ENCODE results near the gene FOCAD. TPM values are rescaled to one million over a fixed set of nuclear protein-coding genes. Genes with fewer than 3 reads are reported as not detected.

The FOCAD gene
- total RNA-seq, 1 donor from 2014 or later = 104 TPM

GRCh38 chr9:20684875-20685696 is 1.0 kb downstream of the FOCAD start:
- H3K4me3 Mint-ChIP-seq (ENCODE audit: unreplicated experiment) = peak overlapping the region; percentile 84
- H3K9me3 Mint-ChIP-seq (ENCODE audit: unreplicated experiment) = peaks cover 4% of the 10 kb centered on the region
- H3K4me1 Mint-ChIP-seq (ENCODE audit: low read depth, unreplicated experiment) = peaks cover 10% of the 10 kb centered on the region
- TF ChIP-seq CTCF (IDR thresholded peaks at IDR 0.05; ENCODE audit: partially characterized antibody, unreplicated experiment) = no peak
- no peaks in the 10 kb centered on the region for H3K36me3 Mint-ChIP-seq (ENCODE audit: unreplicated experiment)
- DNase-seq = no peak
- H3K27ac Mint-ChIP-seq (ENCODE audit: unreplicated experiment) = peak overlapping the region; percentile 83
- no peaks in the 10 kb centered on the region for H3K27me3 Mint-ChIP-seq (ENCODE audit: unreplicated experiment)

GRCh38 chr9:20685769-20686168 is 1.7 kb downstream of the FOCAD start:
- DNase-seq = no peak
- no peak overlapping the region for H3K27ac Mint-ChIP-seq (ENCODE audit: unreplicated experiment)

GRCh38 chr9:20689833-20690232 is 5.8 kb downstream of the FOCAD start:
- Mint-ChIP-seq H3K9me3 (ENCODE audit: unreplicated experiment) (peaks cover under 1% of the 10 kb centered on the region), H3K36me3 (ENCODE audit: unreplicated experiment) (no peaks in the 10 kb centered on the region), H3K4me1 (ENCODE audit: low read depth, unreplicated experiment) (peaks cover 3% of the 10 kb centered on the region), H3K27me3 (ENCODE audit: unreplicated experiment) (no peaks in the 10 kb centered on the region), H3K27ac (ENCODE audit: unreplicated experiment) (no peak overlapping the region), H3K4me3 (ENCODE audit: unreplicated experiment) (no peak overlapping the region)
- DNase-seq = no peak
- TF ChIP-seq CTCF (IDR thresholded peaks at IDR 0.05; ENCODE audit: partially characterized antibody, unreplicated experiment) = no peak

More at GRCh38 chr9:20685769-20686168, 1.7 kb downstream of the FOCAD start:
- Mint-ChIP-seq H3K4me3 (ENCODE audit: unreplicated experiment) (no peak overlapping the region), H3K9me3 (ENCODE audit: unreplicated experiment) (peaks cover 4% of the 10 kb centered on the region), H3K36me3 (ENCODE audit: unreplicated experiment) (no peaks in the 10 kb centered on the region), H3K4me1 (ENCODE audit: low read depth, unreplicated experiment) (peaks cover 10% of the 10 kb centered on the region), H3K27me3 (ENCODE audit: unreplicated experiment) (no peaks in the 10 kb centered on the region)
- TF ChIP-seq CTCF (IDR thresholded peaks at IDR 0.05; ENCODE audit: partially characterized antibody, unreplicated experiment) = no peak

GRCh38 chr9:20692554-20692953 is 8.5 kb downstream of the FOCAD start:
- Mint-ChIP-seq H3K9me3 (ENCODE audit: unreplicated experiment) (no peaks in the 10 kb centered on the region), H3K4me3 (ENCODE audit: unreplicated experiment) (no peak overlapping the region), H3K4me1 (ENCODE audit: low read depth, unreplicated experiment) (no peaks in the 10 kb centered on the region), H3K27me3 (ENCODE audit: unreplicated experiment) (no peaks in the 10 kb centered on the region), H3K36me3 (ENCODE audit: unreplicated experiment) (no peaks in the 10 kb centered on the region), H3K27ac (ENCODE audit: unreplicated experiment) (no peak overlapping the region)
- no peak for TF ChIP-seq CTCF (IDR thresholded peaks at IDR 0.05; ENCODE audit: partially characterized antibody, unreplicated experiment)
- no peak for DNase-seq

- Mint-ChIP-seq H3K4me1 (ENCODE audit: low read depth, unreplicated experiment) (no peaks in the 10 kb centered on the region), H3K9me3 (ENCODE audit: unreplicated experiment) (no peaks in the 10 kb centered on the region), H3K4me3 (ENCODE audit: unreplicated experiment) (no peak overlapping the region), H3K27ac (ENCODE audit: unreplicated experiment) (no peak overlapping the region), H3K27me3 (ENCODE audit: unreplicated experiment) (no peaks in the 10 kb centered on the region), H3K36me3 (ENCODE audit: unreplicated experiment) (no peaks in the 10 kb centered on the region)
- TF ChIP-seq CTCF (IDR thresholded peaks at IDR 0.05; ENCODE audit: partially characterized antibody, unreplicated experiment) = no peak
- DNase-seq = no peak
Measured at GRCh38 chr9:20693068-20693467, 9.0 kb downstream of the FOCAD start.
